GM21515 (cell line): ENCODE results near the gene CCP110.

Experiments
- ATAC-seq: cut with Tn5 transposase; IDR thresholded peaks from one replicate; pipeline ENCODE4 v1.9.1; 2021; ENCODE audit not compliant: unreplicated experiment

The CCP110 gene

DNA sequence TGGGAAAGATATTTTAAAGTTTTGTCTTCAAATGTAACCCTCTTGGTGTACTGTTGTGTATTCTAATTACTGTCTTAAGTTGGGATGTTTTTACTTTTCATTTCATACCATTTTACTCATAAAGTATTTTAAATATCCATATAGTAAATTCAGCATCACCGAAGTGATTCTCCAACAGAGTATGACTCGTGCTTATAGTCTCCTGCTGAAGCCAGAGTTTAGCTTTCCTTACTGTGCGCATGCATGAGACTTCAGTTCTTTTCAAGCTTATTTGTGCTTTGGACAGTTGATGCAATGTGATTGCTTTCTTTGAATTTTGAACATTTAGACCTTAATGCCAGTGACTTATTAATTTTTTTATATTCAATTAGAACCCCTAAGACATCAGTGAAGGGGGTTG lies 24.4 kb downstream of the CCP110 start:
- no peak for ATAC-seq

DNA sequence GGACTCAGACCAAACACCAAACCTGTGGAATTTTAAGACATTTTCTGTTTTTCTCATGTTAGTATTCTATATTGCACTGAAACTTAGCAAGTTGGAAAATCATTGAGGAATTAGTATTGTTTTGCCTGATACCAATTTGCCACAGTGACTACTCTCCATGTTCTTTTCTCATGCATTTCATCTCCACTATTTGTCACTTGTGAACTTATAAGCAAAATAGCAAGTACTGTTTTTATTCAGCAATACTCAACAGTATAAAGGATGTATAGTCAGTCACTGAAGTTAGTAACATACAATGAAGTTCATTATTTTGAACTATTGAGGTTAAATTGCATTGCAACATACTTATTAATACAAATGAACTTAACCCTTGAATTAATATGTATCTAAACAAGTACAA lies 25.9 kb downstream of the CCP110 start:
- ATAC-seq = no peak

DNA sequence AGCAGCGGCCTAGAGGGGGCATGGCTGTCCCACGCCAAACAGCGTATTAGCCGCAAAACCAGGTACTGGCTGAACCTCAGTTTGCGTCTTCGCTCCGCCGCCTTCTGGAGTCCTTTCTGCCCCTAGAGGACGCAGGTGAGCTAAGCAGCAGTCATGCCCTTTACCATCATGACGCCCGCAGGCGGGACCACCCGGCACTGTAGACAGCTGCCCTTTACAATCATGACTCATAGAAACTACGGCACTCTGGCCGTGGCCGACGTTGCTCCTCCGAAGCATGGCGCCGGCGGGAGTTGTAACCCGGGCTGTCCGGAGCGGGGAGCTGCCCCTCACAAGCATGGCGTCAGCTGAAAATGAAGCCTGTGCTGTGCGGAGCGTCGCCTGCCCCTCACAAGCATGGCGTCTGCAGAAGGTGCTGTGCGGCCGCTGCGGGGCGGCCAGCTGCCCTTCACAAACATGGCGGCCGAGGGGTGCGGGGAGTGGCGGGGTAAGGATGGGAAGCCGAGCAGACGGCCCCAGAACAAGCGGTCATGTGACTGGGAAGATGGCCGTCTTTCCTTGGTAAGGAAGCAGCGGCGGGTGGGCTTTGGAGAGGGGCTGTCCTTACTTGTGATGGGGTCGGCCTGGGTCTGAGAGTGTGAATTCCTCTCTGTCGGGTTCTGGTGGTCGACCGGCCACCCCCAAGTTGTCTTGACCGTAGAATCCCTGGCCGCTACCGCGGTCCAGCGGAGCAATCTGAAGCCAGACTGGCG lies 31.6 kb downstream of the CCP110 start, which contains the start of gene VPS35L:
TSS of gene VPS35L (plus strand) at position 518 of the 752 bp plus-strand sequence. CDS start at position 545, 27 bp downstream.
- ATAC-seq = peak; percentile 97

DNA sequence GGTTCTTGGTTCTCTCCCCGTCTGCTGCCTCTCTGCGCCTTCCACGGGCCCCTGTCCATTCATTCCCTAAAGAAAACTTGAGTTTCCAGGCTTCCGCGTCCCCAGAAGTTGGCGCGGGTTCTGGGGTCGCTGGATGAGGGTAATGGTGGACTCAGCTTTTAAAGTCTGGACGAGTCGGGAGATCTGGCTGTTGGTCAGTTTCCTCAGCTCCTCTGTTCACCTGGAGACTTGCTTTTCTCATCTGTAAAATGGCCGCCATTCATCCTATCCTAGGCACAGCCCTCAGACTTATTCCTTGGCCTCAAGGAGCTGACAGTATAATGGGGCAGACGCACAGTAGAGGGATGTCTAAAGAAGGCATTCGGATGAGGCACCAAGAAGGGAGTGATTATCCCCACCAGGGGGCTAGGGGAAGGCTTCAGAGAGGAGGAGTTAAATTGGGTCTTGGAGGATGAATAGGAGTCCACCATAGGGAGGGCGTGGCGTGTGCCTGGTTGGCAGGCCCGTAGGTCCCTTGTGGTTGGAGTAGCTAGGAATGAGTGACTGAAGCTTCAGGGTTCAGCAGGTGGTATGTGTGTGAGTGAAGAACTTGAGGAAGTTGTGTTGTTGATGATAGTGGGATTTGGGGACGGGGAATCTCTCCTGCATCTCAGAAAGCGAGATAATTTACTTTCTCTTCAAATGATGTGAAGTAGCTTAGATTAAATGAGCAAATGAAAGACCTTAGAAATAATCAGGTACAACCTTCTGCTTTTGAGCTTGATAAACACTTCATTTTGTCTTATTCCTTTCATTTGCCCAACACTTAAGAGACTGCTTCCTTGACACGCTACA lies 32.4 kb downstream of the CCP110 start:
- ATAC-seq = no peak

DNA sequence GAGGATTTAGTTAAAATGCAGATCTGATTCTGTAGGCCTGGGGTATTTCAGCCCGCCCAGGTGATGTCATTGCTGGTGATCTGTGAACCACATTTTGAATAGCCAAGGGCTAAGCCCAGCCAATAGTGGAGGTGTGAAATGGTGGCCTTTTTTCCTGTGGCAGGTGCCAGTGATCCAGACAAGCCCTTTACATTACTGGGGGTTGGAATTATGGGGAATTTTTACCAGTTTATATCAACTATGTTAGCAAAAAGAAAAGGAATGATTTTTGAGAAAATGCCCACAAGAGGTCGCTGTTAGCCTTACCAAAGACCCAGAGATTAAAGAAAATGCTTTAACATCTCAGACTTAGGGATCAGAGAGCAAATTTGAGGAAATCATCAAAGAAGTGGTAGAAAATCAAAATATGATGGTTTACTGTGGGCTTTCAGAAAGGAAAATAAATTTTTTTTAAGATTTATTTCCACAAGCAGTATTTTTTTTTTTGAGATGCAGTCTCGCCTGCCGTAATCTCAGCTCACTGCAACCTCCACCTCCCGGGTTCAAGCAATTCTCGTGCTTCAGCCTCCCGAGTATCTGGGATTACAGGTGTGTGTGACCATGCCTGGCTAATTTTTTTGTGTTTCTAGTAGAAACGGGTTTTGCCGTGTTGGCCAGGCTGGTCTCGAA lies 35.6 kb downstream of the CCP110 start:
- no peak for ATAC-seq

DNA sequence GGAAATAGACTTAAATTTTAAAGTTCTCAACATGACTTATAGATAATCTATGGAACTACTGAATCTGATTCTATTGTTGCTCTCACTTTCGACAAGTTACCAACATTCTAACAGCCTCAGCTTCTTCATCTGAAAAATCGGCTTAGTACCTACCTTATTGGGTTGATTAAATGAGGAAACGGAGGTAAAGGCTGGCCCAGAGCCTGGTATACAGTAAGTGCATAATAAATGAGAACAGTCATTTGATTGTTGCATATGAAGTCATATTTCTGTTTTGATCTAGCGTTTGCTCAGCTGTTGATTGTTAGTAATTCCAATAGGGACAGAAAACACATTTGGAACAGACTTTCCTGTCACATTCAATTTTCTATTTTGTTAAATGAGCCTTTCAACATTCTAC lies 36.3 kb downstream of the CCP110 start:
- ATAC-seq = no peak

DNA sequence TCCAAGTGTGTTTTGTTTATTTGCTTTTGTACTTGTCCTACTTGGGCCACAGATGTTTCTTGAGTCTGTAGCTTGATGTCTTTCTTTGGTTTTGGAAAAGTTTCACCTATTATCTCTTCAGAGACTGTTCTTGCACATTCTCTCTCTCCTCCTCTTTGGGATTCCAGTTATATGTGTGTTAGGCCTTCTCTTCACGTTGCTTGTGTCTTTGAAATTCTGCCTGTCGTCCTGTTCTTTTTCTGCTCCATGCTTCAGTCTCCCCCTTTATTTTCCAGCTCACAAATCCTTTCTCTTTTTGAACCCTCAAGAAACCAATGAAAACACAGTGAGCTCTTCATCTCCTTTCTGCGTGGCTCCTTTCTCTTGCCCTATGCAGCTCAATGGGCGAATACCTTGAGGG lies 39.6 kb downstream of the CCP110 start:
- ATAC-seq = no peak

DNA sequence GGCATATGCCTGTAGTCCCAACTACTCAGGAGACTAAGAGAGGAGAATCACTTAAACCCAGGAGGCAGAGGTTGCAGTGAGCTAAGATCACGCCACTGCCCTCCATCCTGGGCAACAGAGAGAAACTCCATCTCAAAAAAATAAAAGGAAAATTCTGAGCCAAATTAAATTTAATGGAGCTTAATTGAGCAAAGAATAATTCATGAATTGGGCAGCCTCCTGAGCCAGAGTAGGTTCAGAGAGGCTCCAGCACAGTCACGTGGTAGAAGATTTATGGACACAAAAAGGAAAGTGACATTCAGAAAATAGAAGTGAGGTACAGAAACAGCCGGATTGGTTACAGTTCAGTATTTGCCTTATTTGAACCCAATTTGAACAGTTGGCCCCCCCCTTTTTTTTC lies 42.6 kb downstream of the CCP110 start:
- no peak for ATAC-seq

DNA sequence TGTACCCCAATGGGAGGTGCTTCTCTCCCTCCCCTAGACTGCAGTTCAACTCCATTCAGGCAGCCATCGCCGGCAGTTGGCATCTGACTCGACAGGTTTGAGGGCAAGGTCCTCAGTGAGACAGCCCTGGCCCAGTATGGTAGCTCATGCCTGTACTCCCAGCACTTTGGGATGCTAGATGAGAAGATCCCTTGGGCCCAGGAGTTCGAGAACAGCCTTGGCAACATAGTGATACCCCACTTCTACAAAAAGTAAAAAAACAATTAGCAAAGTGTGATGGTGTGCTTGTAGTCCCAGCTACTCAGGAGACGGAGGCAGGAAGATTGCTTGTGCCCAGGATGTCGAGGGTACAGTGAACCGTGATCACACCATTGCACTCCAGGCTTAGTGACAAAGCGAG lies 43.8 kb downstream of the CCP110 start:
- ATAC-seq = no peak

DNA sequence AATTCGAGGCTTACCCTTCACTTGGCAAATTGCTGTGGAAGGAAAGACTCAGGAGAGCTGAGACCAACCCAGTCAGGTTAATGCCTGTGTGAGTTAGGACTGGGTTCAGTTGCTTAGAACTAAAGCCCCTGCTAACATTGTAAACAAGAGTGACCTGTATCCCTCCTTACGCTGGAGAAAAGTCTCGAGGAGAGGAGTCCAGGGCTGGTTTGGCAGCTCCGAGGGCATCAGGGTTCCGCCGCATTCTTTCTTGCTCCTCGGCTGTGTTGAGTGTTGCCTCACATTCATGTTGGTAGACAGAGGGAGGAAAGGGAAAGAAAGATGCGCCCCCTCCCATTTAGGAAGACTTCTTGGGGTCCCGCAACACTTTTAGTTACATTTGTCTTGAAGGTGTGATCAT lies 50.3 kb downstream of the CCP110 start:
- ATAC-seq = no peak

DNA sequence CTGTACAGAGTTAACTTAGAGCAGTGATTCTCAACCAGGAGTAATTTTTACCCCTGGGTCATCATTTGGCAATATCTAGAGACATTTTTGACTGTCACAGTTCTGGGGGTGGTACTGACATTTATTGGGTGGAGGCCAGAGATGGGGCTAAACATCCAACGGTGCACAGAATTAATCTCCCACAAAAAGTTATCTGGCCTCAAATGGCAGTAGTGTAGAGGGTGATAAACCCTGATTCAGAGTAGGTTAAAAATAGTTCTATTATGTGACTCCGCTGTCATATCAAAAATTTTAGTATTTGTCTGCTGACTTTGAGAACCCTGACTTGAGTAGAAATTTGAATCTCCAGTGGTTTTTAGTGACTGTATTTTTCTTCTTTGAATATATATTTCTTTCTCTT lies 50.9 kb downstream of the CCP110 start:
- no peak for ATAC-seq

DNA sequence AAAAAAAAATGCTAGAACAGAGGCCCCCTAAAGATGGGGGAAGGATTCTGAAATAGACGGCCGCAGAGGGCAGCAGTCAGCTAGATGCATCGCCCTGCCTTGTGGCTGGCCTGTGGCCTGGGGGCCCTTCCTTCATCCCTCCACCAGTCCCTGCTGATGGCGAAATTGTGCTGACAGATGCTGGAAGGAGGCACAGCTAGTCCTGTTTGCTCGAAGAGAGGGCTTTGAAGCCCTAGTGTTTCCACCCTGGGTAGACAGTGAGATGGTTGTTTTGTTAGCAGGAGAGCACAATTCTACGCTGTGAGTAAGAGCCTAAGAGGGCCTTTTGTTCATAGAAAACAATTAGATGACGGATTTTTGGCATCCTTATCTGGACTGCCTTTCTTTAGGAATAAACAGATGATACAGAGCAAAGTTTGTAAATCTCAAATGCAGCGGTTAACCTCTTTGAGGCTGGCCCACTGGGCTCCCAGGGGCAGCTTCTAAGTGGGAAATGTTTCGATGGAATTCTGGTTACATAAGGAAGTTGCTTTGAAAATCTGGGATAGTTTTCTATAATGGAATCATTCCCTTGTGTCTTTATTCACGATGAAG lies 54.7 kb downstream of the CCP110 start:
- ATAC-seq = no peak

DNA sequence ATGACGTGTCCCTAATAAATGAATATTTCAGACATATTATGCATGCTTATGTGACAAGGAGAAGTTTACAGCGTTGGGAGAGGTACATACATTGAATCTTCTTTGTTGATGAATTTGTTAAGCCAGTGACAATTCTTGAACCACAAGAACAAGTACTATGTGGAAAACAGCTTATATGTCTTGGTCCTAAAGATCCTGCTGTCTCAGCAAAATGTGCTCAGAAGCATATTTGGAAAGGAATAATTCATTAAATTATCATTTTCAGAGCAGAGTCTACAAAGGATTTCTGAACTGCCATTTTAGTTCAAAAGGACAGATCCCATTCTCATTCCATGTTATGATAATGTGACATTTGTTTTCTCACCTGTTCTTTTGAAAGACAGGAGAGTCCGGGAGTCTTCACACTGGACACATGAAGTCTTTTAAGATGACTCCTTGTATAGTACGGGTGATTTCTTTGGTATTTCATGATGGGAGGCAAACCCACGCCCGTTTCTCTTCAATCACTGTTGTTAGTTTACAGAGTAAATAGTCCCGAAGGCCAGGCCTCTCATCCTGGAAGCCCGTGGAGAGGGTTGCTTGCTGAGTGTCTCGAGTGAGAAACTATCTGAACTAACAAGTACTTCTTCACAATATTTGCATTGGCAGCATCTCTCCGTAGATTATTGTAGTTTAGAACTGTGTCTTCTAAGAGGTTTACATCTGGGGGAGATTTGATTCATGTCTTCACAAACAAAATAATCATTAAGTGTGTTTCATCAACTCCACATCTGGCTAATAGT lies 58.5 kb downstream of the CCP110 start:
- no peak for ATAC-seq

DNA sequence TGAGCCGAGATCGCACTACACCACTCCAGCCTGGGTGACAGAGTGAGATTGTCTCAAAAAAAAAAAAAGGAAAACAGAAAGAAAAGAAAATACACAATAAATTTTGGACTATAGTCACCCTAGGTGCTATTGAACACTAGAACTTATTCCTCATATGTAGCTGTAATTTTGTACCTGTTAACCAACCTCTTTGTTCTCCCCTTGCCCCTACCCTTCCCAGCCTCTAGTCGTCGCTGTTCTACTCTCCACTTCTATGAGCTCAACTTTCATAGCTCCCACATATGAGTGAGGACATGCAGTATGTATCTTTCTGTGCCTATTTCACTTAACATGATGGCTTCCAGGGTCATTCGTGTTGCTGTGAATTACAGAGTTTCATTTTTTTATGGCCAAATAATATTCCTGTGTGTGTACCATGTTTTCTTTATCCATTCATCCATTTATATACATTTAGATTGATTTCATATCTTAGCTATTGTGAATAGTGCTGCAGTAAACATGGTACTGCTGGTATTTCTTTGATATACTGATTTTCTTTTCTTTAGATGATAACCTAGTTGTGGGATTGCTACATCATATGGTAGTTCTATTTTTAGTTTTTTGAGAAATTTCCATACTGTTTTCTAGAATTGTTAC lies 60.0 kb downstream of the CCP110 start:
- no peak for ATAC-seq

DNA sequence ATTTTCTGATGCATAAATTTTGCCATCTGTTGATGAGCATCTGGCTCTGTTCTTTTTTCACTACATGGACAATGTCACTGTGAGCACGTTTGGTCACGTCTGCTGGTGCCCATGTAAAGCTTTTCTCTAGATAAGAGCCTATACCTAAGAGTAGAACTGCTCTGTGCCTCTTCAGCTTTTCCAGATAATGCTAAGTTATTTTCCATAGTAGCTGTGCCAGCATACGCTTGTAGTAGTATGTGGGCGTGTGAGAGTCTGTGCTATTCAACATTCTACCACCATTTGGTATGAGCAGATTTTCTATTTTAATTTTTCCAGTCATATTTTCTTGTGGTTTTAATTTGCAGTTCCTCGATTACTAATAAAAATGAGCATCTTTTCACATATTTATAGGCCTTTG lies 64.9 kb downstream of the CCP110 start:
- no peak for ATAC-seq

DNA sequence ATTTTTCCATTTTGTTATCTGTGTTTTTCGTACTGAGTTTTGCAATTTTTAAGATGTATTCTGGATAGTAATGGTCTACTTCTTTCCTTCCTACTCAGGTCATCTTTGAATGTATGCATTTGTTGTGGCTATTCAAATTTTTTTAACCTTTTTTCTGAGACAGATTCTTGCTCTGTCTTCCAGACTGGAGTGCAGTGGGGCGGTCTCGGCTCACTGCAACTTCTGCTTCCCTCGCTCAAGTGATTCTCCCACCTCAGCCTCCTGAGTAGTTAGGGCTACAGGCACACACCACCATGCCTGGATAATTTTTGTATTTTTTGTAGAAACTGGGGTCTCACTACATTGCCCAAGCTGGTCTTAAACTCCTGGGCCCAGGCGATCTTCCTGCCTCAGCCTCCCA lies 65.4 kb downstream of the CCP110 start:
- ATAC-seq = no peak

DNA sequence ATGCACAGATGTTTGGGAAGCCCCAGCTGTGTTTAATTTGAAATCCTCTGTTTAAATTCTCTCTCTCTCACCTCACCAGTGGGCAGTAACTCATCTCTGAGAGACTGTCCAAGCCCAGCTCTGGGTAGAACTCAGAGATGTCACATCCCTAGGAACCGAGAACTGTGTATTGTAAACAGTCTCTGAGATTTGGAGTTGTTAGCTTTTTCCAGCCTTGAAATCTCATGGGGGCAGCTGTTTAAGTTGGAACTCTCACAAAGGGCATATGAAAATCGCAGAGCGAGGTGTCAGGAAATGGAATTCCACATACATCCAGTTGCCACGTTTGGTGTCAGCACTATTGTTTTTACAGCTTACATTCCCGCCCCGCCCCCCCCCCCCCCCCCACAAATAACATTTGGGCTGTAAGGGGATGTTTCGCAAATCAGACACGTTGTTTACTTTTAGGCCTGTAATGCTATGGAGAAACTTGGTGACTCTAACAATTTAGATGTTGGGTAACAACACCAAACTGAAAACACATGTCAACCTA lies 66.1 kb downstream of the CCP110 start:
- no peak for ATAC-seq

DNA sequence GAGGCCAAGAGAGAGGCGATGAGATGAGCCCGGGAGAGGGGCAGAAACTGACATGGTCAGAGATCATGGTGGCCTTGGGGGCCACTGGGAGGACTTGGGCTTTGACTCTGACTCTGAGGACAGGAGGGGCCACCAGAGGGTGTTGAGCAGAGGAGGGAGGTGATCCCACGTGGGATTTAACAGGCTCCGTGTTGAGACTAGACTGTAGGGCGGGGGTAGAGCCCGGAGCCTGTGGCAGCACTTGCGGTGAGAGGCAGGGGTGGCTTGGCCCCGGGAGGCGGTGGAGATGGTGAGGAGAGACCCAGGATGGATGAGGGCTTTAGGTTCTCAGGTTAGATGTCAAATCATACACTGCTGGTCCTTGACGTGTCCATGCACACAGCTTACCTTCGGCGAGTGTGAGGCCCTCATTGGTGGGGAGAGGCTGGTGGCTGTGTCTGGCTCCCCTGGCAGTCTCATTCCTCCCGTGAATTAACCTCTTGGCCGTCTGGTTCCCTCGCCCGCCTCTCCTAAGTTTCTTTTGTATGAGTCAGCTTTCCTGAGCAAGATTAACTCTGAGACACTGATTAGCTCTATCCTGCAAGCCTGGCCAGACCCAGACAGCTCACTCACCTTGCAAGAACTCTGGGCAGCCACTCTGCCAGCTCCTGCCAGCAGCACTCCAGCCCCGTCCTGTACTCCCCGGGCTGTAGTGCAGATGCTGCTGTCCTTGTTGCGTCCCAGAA lies 71.5 kb downstream of the CCP110 start:
- ATAC-seq = no peak

DNA sequence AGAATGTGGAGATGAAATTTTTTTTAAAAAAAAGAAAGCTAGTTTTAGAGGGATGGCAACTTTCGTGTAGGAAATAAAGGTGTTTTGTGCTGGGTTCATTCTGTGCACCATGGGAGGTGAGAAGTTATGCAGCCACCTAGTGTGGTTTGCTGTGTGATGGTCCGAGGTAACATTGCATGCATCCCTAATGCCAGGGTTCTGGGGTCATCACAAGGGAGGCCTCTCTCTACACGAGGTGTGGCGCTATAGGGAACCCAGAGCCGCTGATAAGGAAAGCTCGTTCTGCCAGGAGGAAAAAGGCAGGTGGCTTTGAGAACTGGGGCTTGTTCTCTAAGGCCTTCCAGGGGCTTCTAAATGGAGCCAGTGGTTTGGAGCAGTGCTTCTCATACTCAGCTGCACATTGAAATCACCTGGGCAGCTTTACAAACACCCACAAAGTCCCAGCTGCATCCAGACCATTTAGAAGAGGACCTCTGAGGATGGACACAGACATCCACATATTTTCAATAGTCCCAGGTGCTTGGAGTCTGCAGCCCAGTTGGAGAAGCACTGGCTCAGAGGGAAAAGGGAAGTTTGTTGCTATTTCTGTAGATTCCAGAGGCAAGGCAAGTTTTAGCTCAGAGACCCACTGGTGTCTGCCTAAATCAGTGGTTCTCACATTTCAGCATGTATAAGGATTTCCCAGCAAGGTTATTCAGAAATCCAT lies 75.2 kb downstream of the CCP110 start:
- ATAC-seq = no peak
